ENCODE measurements around the gene ZEB1. TPM values are rescaled to one million over a fixed set of nuclear protein-coding genes. Genes with fewer than 3 reads are reported as not detected.

The ZEB1 gene
- total and polyA plus RNA-seq, 10 of the 15 experiments (the other 5 are each of a cell fraction or from before 2014, with no cell fraction given), result 10.4 to 35.6 (median 24.5) TPM

- FAIRE-seq (no peak), DNase-seq (ENCODE audit: low read depth, low spot score) (no peak), ATAC-seq (no peak)
- ChIA-PET SMC1A (ENCODE audit: uncharacterized antibody, unreplicated experiment) (interaction anchor here (0.8 kb wide), 1 partner anchor 9 kb away, joined by 3 read pairs; no protein-coding TSS in a partner anchor), RAD21 (ENCODE audit: unreplicated experiment) (no interaction called here), CTCF (interaction anchor here (0.7 kb wide), 1 partner anchor 222 kb away, joined by 3 read pairs; no protein-coding TSS in a partner anchor), POLR2A (no interaction called here)
- no peaks in the 10 kb centered on the region for H3K36me3 ChIP-seq (ENCODE audit: control insufficient read depth in 2 of 2, insufficient read depth in 2 of 2, low read length in 1 of 2)
- H3K4me3 ChIP-seq, result no peak overlapping the region
- no peak overlapping the region for H3K9ac ChIP-seq (ENCODE audit: control insufficient read depth, insufficient read depth, low read length)
- 11% methylated on average over 2 of the region's 2 CpGs for WGBS (ENCODE audit: insufficient coverage, insufficient replicate concordance, low lambda C conversion rate, missing lambda C conversion rate)
- no peaks in the 10 kb centered on the region for H3K27me3 ChIP-seq (replicated peaks in 1 of 2; ENCODE audit: control insufficient read depth in 2 of 2, insufficient read depth in 2 of 2, low read length in 1 of 2)
- H3K4me1 ChIP-seq (ENCODE audit: control insufficient read depth, insufficient read depth, low read length), result no peaks in the 10 kb centered on the region
- intact Hi-C loops (cut with micrococcal nuclease; ENCODE audit: unreplicated experiment) (no loop called here), in situ Hi-C loops (cut with MboI) (no loop called here)
- no TSS peak for BruUV-seq (replicated peaks)
- no peak overlapping the region for H3K27ac ChIP-seq (ENCODE audit: control insufficient read depth, insufficient read depth)
- H4K20me1 ChIP-seq (ENCODE audit: control insufficient read depth, insufficient read depth), result no peaks in the 10 kb centered on the region
- no peak overlapping the region for H3K4me2 ChIP-seq (ENCODE audit: control insufficient read depth, insufficient read depth)
- no peaks in the 10 kb centered on the region for H3K9me3 ChIP-seq (replicated peaks; ENCODE audit: control insufficient read depth, insufficient read depth, low read length)
- H2AFZ ChIP-seq (ENCODE audit: control insufficient read depth, low read depth, low read length), result no peak overlapping the region
- H3K79me2 ChIP-seq (ENCODE audit: control insufficient read depth, insufficient read depth, low read length), result no peaks in the 10 kb centered on the region
- TF ChIP-seq CHD2 (IDR thresholded peaks at IDR 0.05; ENCODE audit: borderline replicate concordance, low read depth, low read length) (no peak), TBL1XR1 (IDR thresholded peaks at IDR 0.05; ENCODE audit: low read depth, low read length) (no peak), LARP7 (IDR thresholded peaks at IDR 0.05) (no peak), BCL11A (IDR thresholded peaks at IDR 0.05; ENCODE audit: low read depth, low read length) (no peak), NR2F1 (conservative IDR thresholded peaks at IDR 0.05) (no peak), POU2F2 (IDR thresholded peaks at IDR 0.05; ENCODE audit: borderline replicate concordance, low read depth, low read length) (no peak), HCFC1 (IDR thresholded peaks at IDR 0.05; ENCODE audit: low read length) (no peak), SUZ12 (IDR thresholded peaks at IDR 0.05; ENCODE audit: unreplicated experiment) (no peak), CREM (IDR thresholded peaks at IDR 0.05; ENCODE audit: low read depth) (no peak), CUX1 (IDR thresholded peaks at IDR 0.05; ENCODE audit: insufficient replicate concordance, low read depth, low read length) (no peak), TCF3 (IDR thresholded peaks at IDR 0.05; ENCODE audit: borderline replicate concordance, insufficient read depth, low read depth, low read length) (no peak), ZBED1 (IDR thresholded peaks at IDR 0.05; ENCODE audit: borderline replicate concordance) (no peak), STAT3 (IDR thresholded peaks at IDR 0.05; ENCODE audit: low read depth, low read length) (no peak), ZNF592 (IDR thresholded peaks at IDR 0.05) (no peak), BCL3 (IDR thresholded peaks at IDR 0.05; ENCODE audit: borderline replicate concordance, insufficient read depth, low read depth, low read length, poor library complexity, severe bottlenecking) (no peak)
Measured at GRCh38 chr10:31274310-31274709, 44.7 kb upstream of the ZEB1 start.
